LNCaP clone FGC (cell line): ENCODE measurements around the gene RASSF5.

Experiments used
- DNase-seq: peaks from one replicate; pipeline ENCODE4 v3.0.0-alpha.2; 2011; ENCODE audit warnings: low read depth
- H3K4me3 ChIP-seq: 2 replicates; pipeline ENCODE4 v1.5.1; 2011; ENCODE audit warnings: mild to moderate bottlenecking, low read depth, low read length, control low read depth
- TF ChIP-seq, protein P1 (sequence below): IDR thresholded peaks from 2 replicates; pipeline ENCODE4 v1.5.1; 2012; ENCODE audit warnings: mild to moderate bottlenecking; ENCODE audit not compliant: control insufficient read depth, insufficient read depth; ENCODE audit errors: extremely low read depth

Gene RASSF5

GRCh38 chr1:206507284-206508129 is at the start of gene RASSF5:
TSS of gene RASSF5 (plus strand) at chr1:206507531. CDS start at chr1:206507603, 72 bp downstream.
- DNase-seq = no peak
- peak within 1 kb of the TSS; percentile 52 for H3K4me3 ChIP-seq
- TF ChIP-seq, protein P1, sequence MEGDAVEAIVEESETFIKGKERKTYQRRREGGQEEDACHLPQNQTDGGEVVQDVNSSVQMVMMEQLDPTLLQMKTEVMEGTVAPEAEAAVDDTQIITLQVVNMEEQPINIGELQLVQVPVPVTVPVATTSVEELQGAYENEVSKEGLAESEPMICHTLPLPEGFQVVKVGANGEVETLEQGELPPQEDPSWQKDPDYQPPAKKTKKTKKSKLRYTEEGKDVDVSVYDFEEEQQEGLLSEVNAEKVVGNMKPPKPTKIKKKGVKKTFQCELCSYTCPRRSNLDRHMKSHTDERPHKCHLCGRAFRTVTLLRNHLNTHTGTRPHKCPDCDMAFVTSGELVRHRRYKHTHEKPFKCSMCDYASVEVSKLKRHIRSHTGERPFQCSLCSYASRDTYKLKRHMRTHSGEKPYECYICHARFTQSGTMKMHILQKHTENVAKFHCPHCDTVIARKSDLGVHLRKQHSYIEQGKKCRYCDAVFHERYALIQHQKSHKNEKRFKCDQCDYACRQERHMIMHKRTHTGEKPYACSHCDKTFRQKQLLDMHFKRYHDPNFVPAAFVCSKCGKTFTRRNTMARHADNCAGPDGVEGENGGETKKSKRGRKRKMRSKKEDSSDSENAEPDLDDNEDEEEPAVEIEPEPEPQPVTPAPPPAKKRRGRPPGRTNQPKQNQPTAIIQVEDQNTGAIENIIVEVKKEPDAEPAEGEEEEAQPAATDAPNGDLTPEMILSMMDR = no peak

- no peak for DNase-seq
- TF ChIP-seq, protein P1 = no peak
- H3K4me3 ChIP-seq = no peak overlapping the region
Measured at GRCh38 chr1:206459703-206460102, 47.6 kb upstream of the RASSF5 start.

DNA sequence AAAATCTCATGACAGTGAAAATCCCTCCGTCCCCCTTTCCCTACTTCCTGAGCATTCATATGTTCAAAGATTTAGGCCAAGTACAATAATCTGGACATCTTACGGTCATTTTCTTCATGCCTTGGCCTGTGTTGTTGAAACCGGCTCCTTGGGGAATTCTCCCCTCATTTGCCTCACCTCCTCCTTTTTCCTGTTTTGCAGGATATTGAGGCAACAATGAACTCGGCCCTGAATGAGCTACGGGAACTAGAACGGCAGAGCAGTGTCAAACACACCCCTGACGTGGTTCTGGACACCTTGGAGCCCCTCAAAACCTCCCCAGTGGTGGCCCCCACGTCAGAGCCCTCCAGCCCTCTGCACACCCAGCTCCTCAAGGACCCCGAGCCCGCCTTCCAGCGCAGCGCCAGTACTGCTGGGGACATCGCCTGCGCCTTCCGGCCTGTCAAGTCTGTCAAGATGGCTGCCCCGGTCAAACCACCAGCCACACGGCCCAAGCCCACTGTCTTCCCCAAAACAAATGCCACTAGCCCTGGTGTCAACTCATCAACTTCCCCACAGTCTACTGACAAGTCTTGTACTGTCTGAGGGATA is 46.4 kb upstream of the RASSF5 start:
- H3K4me3 ChIP-seq = no peak overlapping the region
- no peak for DNase-seq
- TF ChIP-seq, protein P1 = no peak

DNA sequence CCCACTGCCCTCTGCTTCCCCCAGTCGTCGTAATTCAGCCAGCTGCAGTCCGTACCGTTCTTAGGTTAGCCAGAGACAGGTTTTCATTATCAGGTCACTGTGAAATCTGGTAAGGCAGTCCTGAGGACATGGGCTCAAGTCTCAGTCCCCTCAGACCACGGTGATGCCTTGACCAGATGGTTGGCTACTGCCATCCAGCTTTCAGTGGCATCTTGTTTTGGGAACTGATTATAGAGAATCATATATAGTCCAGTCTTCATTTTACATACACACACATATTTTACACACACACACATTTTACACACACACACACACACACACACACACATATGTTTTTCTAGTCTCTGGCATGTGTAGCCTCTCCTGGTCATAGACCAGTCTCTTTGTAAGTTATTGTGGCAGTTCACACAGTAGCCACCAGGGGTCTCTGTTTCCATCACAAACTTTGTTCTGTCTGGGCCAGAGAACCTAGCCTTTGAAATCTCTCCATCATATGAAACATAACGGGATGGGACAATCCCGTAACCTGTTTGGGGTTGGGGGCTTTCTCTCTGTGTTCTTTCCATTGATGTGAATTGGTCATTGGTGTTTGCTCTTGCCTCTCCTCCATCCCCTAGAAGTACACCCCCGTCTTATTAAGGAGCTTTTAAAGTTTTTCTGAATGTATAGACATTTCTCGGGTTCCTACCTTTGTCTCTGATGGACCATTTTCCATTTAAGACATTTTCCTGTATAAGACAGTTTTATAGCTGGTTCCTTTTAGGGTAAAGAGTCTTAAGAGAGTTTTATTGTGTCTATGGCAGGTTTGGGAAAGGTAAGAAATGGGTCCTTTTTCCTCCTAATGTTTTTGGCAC is 45.5 kb upstream of the RASSF5 start:
- no peak overlapping the region for H3K4me3 ChIP-seq
- TF ChIP-seq, protein P1 = peak; percentile 77
- no peak for DNase-seq

- TF ChIP-seq, protein P1 = no peak
Measured at GRCh38 chr1:206463137-206463536, 44.2 kb upstream of the RASSF5 start.

GRCh38 chr1:206463911-206464310 is 43.4 kb upstream of the RASSF5 start:
- DNase-seq = no peak
- H3K4me3 ChIP-seq = no peak overlapping the region
- TF ChIP-seq, protein P1 = no peak

More at GRCh38 chr1:206463137-206463536, 44.2 kb upstream of the RASSF5 start:
- DNase-seq = no peak
- H3K4me3 ChIP-seq = no peak overlapping the region
